GM12878 (cell line): ENCODE measurements around the gene EEFSEC. TPM values are rescaled to one million over a fixed set of nuclear protein-coding genes. Genes with fewer than 3 reads are reported as not detected.

Experiments used
- ATAC-seq: fragments of 200-7000 bp; cut with Tn5 transposase; 3 replicates; pipeline ENCODE4 v1.9.1; 2020; ENCODE audit warnings: mild to moderate bottlenecking, moderate library complexity
- BruUV-seq: library from RNA; stranded (reverse); fragments of 400-500 nt; replicated peaks from 2 replicates; lab custom pipeline; 2021; lab: Mats Ljungman, UMichigan
- CTCF ChIA-PET: fragments of 300-600 bp; sonication (Branson Sonifier 250); formaldehyde crosslinking; extraction: SDS; loops from one replicate; lab custom pipeline; 2021; ENCODE audit warnings: inconsistent platforms; lab: Yijun Ruan, JAX
- POLR2A ChIA-PET: fragments of 350-600 bp; formaldehyde crosslinking; extraction: SDS; loops from one replicate; lab custom pipeline; 2021; ENCODE audit warnings: inconsistent platforms; lab: Charles Lee
- RAD21 ChIA-PET: fragments of 300-600 bp; sonication (Branson Sonifier 250); formaldehyde crosslinking; loops from one replicate; lab custom pipeline; 2023; ENCODE audit warnings: antibody characterized with exemption; ENCODE audit not compliant: unreplicated experiment; lab: Charles Lee
- SMC1A ChIA-PET: fragments of 300-600 bp; sonication (Branson Sonifier 250); formaldehyde crosslinking; loops from one replicate; lab custom pipeline; 2023; ENCODE audit not compliant: unreplicated experiment, uncharacterized antibody; lab: Charles Lee
- DNase-seq: peaks from one replicate; pipeline ENCODE4 v3.0.0-alpha.2; 2011; ENCODE audit warnings: low read depth, low spot score
- FAIRE-seq: peaks from 3 replicates; lab custom pipeline; 2011; peaks lifted over from hg19 to GRCh38; lab: Jason Lieb, UNC
- H2AFZ ChIP-seq: 2 replicates; pipeline ENCODE4 v1.6.0; 2011; ENCODE audit warnings: low read depth, low read length, control low read depth; ENCODE audit not compliant: control insufficient read depth
- H3K27ac ChIP-seq: 2 replicates; pipeline ENCODE4 v1.5.1; 2011; ENCODE audit warnings: control low read depth; ENCODE audit not compliant: control insufficient read depth, insufficient read depth
- H3K27me3 ChIP-seq, 2 experiments: replicated peaks in 1 of 2; 2 replicates each; pipeline versions ENCODE4 v1.6.0 to v1.6.1; 2011; ENCODE audit warnings: low read length in 1 of 2; ENCODE audit not compliant: control insufficient read depth in 2 of 2, insufficient read depth in 2 of 2
- H3K36me3 ChIP-seq, 2 experiments: 2 replicates each; pipeline ENCODE4 v1.5.1; 2011; ENCODE audit warnings: low read length in 1 of 2; ENCODE audit not compliant: control insufficient read depth in 2 of 2, insufficient read depth in 2 of 2
- H3K4me1 ChIP-seq: 2 replicates; pipeline ENCODE4 v1.6.1; 2011; ENCODE audit warnings: mild to moderate bottlenecking, low read length, moderate library complexity, mixed read lengths; ENCODE audit not compliant: control insufficient read depth, insufficient read depth
- H3K4me2 ChIP-seq: 2 replicates; pipeline ENCODE4 v1.6.0; 2011; ENCODE audit warnings: control low read depth; ENCODE audit not compliant: control insufficient read depth, insufficient read depth
- H3K4me3 ChIP-seq: fragments of 200-600 bp; sonication (generic); 2 replicates; pipeline ENCODE4 v1.5.1; 2016
- H3K79me2 ChIP-seq: 2 replicates; pipeline ENCODE4 v1.6.0; 2011; ENCODE audit warnings: low read length; ENCODE audit not compliant: control insufficient read depth, insufficient read depth
- H3K9ac ChIP-seq: 2 replicates; pipeline ENCODE4 v1.8.0; 2011; ENCODE audit warnings: low read length, control low read depth, mixed read lengths; ENCODE audit not compliant: control insufficient read depth, insufficient read depth
- H3K9me3 ChIP-seq: replicated peaks from 3 replicates; pipeline ENCODE4 v1.5.1; 2011; ENCODE audit warnings: mild to moderate bottlenecking, low read length; ENCODE audit not compliant: control insufficient read depth, insufficient read depth
- H4K20me1 ChIP-seq: 2 replicates; pipeline ENCODE4 v1.6.0; 2011; ENCODE audit not compliant: control insufficient read depth, insufficient read depth
- CREM ChIP-seq: IDR thresholded peaks from 2 replicates; pipeline ENCODE4 v1.6.1; 2014; ENCODE audit warnings: antibody characterized with exemption, low read depth
- CUX1 ChIP-seq: IDR thresholded peaks from 2 replicates; pipeline ENCODE4 v1.6.1; 2012; ENCODE audit warnings: improper control_type of control experiment, low read depth, low read length; ENCODE audit not compliant: insufficient replicate concordance
- SIN3A ChIP-seq: IDR thresholded peaks from 2 replicates; pipeline ENCODE4 v1.6.1; 2012; ENCODE audit warnings: low read depth, low read length, improper control_type of control experiment
- SPI1 ChIP-seq: IDR thresholded peaks from 2 replicates; pipeline ENCODE4 v1.6.1; 2011; ENCODE audit warnings: low read depth, mild to moderate bottlenecking, low read length, moderate library complexity, borderline replicate concordance; ENCODE audit not compliant: insufficient read depth
- SRF ChIP-seq, 2 experiments: IDR thresholded peaks; 2 replicates each; pipeline ENCODE4 v1.6.1; 2011; ENCODE audit warnings: low read depth in 2 of 2, low read length in 2 of 2, mild to moderate bottlenecking in 1 of 2, moderate library complexity in 1 of 2
- TAF1 ChIP-seq: IDR thresholded peaks from 2 replicates; pipeline ENCODE4 v1.6.1; 2011; ENCODE audit warnings: mild to moderate bottlenecking, low read depth, low read length, borderline replicate concordance
- ZNF217 ChIP-seq: fragments of 450-650 bp; IDR thresholded peaks from 2 replicates; pipeline ENCODE4 v1.6.1; 2017; ENCODE audit warnings: antibody characterized with exemption, mild to moderate bottlenecking
- ZNF274 ChIP-seq: IDR thresholded peaks from one replicate; pipeline ENCODE4 v1.8.0; 2011; ENCODE audit not compliant: insufficient read length, insufficient read depth
- WGBS: methylation state at CpG from one replicate; pipeline ENCODE4 v1.1.6; 2016; ENCODE audit warnings: low lambda C conversion rate; ENCODE audit not compliant: insufficient replicate concordance, insufficient coverage; ENCODE audit errors: missing lambda C conversion rate; 5-methylcytosine and 5-hydroxymethylcytosine counted together
- in situ Hi-C: fragments of 300-500 bp; cut with MboI; formaldehyde crosslinking; loops from 9 replicates; pipeline ENCODE4 v1.14.3; 2018; ENCODE audit warnings: mixed read lengths
- intact Hi-C: fragments of 100-400 bp; cut with micrococcal nuclease; formaldehyde crosslinking; loops from one replicate; pipeline ENCODE4 v1.14.2; 2022; ENCODE audit not compliant: unreplicated experiment
- polyA plus RNA-seq, 11 experiments: library from polyadenylated mRNA; depleted of rRNA in 4 of 11; unstranded in 6 of 11; stranded (reverse) in 5 of 11; fragments of >200 nt; fragmentation: Nextera tagmentation in 4 of 11; fragmentation: Illumina TruSeq in 1 of 11; extraction: Ambion mirVana in 4 of 11; extraction: Trizol in 1 of 11; gene quantifications; 1 replicate in 1 of 11; 2 replicates in 10 of 11; pipeline versions ENCODE4 v1.2.1 to v1.2.3, GENCODE V29; 2011 to 2016; ENCODE audit warnings: inconsistent platforms in 2 of 11, missing spikeins in 2 of 11, low read depth in 1 of 11
- total RNA-seq, 4 experiments: library from RNA; depleted of rRNA in 3 of 4; stranded (reverse); fragments of >200 nt in 3 of 4; fragmentation: Illumina TruSeq in 1 of 4; extraction: Trizol in 1 of 4; gene quantifications; 2 replicates each; pipeline versions ENCODE4 v1.2.1 to v1.2.3, GENCODE V29; 2013 to 2021

EEFSEC gene
- total and polyA plus RNA-seq, 10 of the 15 experiments (the other 5 are each of a cell fraction or from before 2014, with no cell fraction given), result 0.29 to 29.1 (median 16.1) TPM

- in situ Hi-C loops (no loop called here), intact Hi-C loops (no loop called here)
- Histone ChIP-seq H4K20me1 (no peaks in the 10 kb centered on the region), H3K36me3 (no peaks in the 10 kb centered on the region; a peak in 1 of 4 replicates), H3K9ac (no peak overlapping the region), H3K27ac (no peak overlapping the region), H3K4me1 (peaks cover 10% of the 10 kb centered on the region), H3K9me3 (no peaks in the 10 kb centered on the region), H3K4me3 (no peak overlapping the region), H2AFZ (no peak overlapping the region), H3K4me2 (no peak overlapping the region), H3K79me2 (no peaks in the 10 kb centered on the region), H3K27me3 (no peaks in the 10 kb centered on the region)
- DNase-seq (no peak), FAIRE-seq (no peak), ATAC-seq (no peak)
- ChIA-PET POLR2A (no interaction called here), SMC1A (no interaction called here), CTCF (interaction anchor here (0.5 kb wide), 1 partner anchor 126 kb away, joined by 3 read pairs; no protein-coding TSS in a partner anchor), RAD21 (no interaction called here)
- BruUV-seq, result no TSS peak
- WGBS, result 98% methylated on average over 12 of the region's 12 CpGs
- TF ChIP-seq ZNF274, result no peak
- TF ChIP-seq ZNF217, result no peak
- no peak for TF ChIP-seq TAF1
- no peak for TF ChIP-seq CREM
Observed at GRCh38 chr3:128349963-128350599, 196.8 kb downstream of the EEFSEC start.

DNA sequence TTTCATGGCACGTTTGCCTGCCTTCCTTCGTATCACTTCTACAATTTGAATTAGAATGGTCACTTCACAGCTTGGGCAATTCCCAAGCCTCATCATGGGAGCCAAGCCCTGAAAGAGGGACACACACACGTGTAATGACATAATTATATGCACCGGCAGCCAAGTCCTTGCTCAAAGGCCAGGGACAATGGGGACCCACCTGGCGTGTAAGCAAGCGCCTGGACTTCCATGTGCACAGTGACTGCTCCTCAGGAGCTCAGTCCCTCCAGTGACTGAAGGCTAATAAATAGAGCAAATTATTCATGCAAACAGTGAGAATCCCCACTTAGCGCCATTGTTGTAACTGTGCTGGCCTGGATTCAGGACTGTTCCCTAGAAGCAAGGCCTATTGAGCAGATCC lies 198.3 kb downstream of the EEFSEC start:
- Histone ChIP-seq H4K20me1 (no peaks in the 10 kb centered on the region), H3K36me3 (no peaks in the 10 kb centered on the region; a peak in 1 of 4 replicates), H3K4me2 (no peak overlapping the region), H2AFZ (no peak overlapping the region), H3K4me1 (peaks cover 10% of the 10 kb centered on the region), H3K9ac (no peak overlapping the region), H3K79me2 (no peaks in the 10 kb centered on the region), H3K27ac (no peak overlapping the region), H3K27me3 (no peaks in the 10 kb centered on the region), H3K4me3 (no peak overlapping the region), H3K9me3 (no peaks in the 10 kb centered on the region)
- in situ Hi-C loops, result no loop called here
- no TSS peak for BruUV-seq
- intact Hi-C loops, result no loop called here
- ChIA-PET RAD21 (no interaction called here), POLR2A (no interaction called here), CTCF (no interaction called here), SMC1A (no interaction called here)
- FAIRE-seq (no peak), DNase-seq (no peak), ATAC-seq (no peak)
- TF ChIP-seq SPI1 (no peak), CUX1 (no peak), SRF (IDR thresholded peaks at IDR 0.05; ENCODE audit: low read depth in 2 of 2, low read length in 2 of 2) (no peak), SIN3A (no peak)
- WGBS, result 92% methylated on average over 7 of the region's 7 CpGs
